SU-DHL-6 (cell line): ENCODE data around the gene DIMT1.

Experiments
- EZH2phosphoT487 ChIP-seq: fragments of 200-600 bp; sonication (generic), shearing (Covaris generic); conservative IDR thresholded peaks from 2 replicates; pipeline ENCODE4 v1.6.1; 2018; ENCODE audit warnings: mild to moderate bottlenecking, antibody characterized with exemption, low read length, moderate library complexity, mixed read lengths
- TF ChIP-seq, protein P1 (sequence below): fragments of 200-600 bp; sonication (generic); IDR thresholded peaks from one replicate; pipeline ENCODE4 v1.5.1; 2017; ENCODE audit warnings: antibody characterized with exemption, mild to moderate bottlenecking, low read length, moderate library complexity; ENCODE audit not compliant: insufficient read depth, poor library complexity, severe bottlenecking

DNA sequence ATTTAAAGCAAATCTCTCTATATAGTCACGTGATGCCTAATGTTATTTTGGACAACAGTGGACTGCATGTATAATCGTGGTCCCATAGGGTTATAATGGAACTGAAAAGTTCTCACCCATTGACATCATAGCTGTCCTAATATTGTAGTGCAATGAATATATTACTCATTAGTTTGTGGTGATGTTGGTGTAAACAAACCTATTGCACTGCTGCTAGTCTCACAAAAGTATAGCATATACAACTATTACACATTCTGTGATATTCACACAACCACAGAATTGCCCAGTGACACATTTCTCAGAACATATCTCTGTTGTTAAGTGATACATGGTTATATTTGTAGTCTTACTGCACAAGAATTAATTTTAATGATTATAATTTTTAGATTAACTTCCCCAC lies 46.6 kb upstream of the DIMT1 start:
- TF ChIP-seq, protein P1, sequence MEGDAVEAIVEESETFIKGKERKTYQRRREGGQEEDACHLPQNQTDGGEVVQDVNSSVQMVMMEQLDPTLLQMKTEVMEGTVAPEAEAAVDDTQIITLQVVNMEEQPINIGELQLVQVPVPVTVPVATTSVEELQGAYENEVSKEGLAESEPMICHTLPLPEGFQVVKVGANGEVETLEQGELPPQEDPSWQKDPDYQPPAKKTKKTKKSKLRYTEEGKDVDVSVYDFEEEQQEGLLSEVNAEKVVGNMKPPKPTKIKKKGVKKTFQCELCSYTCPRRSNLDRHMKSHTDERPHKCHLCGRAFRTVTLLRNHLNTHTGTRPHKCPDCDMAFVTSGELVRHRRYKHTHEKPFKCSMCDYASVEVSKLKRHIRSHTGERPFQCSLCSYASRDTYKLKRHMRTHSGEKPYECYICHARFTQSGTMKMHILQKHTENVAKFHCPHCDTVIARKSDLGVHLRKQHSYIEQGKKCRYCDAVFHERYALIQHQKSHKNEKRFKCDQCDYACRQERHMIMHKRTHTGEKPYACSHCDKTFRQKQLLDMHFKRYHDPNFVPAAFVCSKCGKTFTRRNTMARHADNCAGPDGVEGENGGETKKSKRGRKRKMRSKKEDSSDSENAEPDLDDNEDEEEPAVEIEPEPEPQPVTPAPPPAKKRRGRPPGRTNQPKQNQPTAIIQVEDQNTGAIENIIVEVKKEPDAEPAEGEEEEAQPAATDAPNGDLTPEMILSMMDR = no peak
- no peak for TF ChIP-seq EZH2phosphoT487
